ENCODE results near the gene CCDC192. TPM values are rescaled to one million over a fixed set of nuclear protein-coding genes. Genes with fewer than 3 reads are reported as not detected.

Gene CCDC192
- total and polyA plus RNA-seq, 10 of the 15 experiments (the other 5 are each of a cell fraction or from before 2014, with no cell fraction given) = 0.20 to 0.79 (median 0.32) TPM; not detected in 4

GRCh38 chr5:127846884-127847283, 143.7 kb downstream of the CCDC192 start:
- H3K9ac ChIP-seq (ENCODE audit: control insufficient read depth, insufficient read depth, low read length) = no peak overlapping the region
- H2AFZ ChIP-seq (ENCODE audit: control insufficient read depth, low read depth, low read length) = no peak overlapping the region
- ChIA-PET CTCF (interaction anchor here (0.8 to 1.0 kb wide), 2 partner anchors 18 to 23 kb away, joined by 3 to 4 read pairs; no protein-coding TSS in a partner anchor), RAD21 (ENCODE audit: unreplicated experiment) (no interaction called here), SMC1A (ENCODE audit: uncharacterized antibody, unreplicated experiment) (interaction anchor here (0.6 kb wide), 1 partner anchor 20 kb away, joined by 3 read pairs; no protein-coding TSS in a partner anchor), POLR2A (no interaction called here)
- intact Hi-C loops (cut with micrococcal nuclease; ENCODE audit: unreplicated experiment) (no loop called here), in situ Hi-C loops (cut with MboI) (no loop called here)
- H3K4me3 ChIP-seq = no peak overlapping the region
- H4K20me1 ChIP-seq (ENCODE audit: control insufficient read depth, insufficient read depth) = no peaks in the 10 kb centered on the region
- no TSS peak for BruUV-seq (replicated peaks)
- no peak overlapping the region for H3K27ac ChIP-seq (ENCODE audit: control insufficient read depth, insufficient read depth)
- no peaks in the 10 kb centered on the region for H3K36me3 ChIP-seq (ENCODE audit: control insufficient read depth in 2 of 2, insufficient read depth in 2 of 2, low read length in 1 of 2)
- 38% methylated on average over 2 of the region's 2 CpGs for WGBS (ENCODE audit: insufficient coverage, insufficient replicate concordance, low lambda C conversion rate, missing lambda C conversion rate)
- no peaks in the 10 kb centered on the region for H3K4me1 ChIP-seq (ENCODE audit: control insufficient read depth, insufficient read depth, low read length)
- FAIRE-seq = no peak
- no peak for ATAC-seq
- DNase-seq (ENCODE audit: low read depth, low spot score) = no peak
- no peaks in the 10 kb centered on the region for H3K9me3 ChIP-seq (replicated peaks; ENCODE audit: control insufficient read depth, insufficient read depth, low read length)
- H3K27me3 ChIP-seq (replicated peaks in 1 of 2; ENCODE audit: control insufficient read depth in 2 of 2, insufficient read depth in 2 of 2, low read length in 1 of 2) = no peaks in the 10 kb centered on the region
- no peaks in the 10 kb centered on the region for H3K79me2 ChIP-seq (ENCODE audit: control insufficient read depth, insufficient read depth, low read length)
- H3K4me2 ChIP-seq (ENCODE audit: control insufficient read depth, insufficient read depth) = no peak overlapping the region
- no peak for TF ChIP-seq MTA3 (IDR thresholded peaks at IDR 0.05; ENCODE audit: borderline replicate concordance, low read length)
- TF ChIP-seq ATF7 (IDR thresholded peaks at IDR 0.05; ENCODE audit: low read depth) = no peak
- TF ChIP-seq RAD51 (IDR thresholded peaks at IDR 0.05) = no peak
- TF ChIP-seq TCF7 (IDR thresholded peaks at IDR 0.05; ENCODE audit: borderline replicate concordance) = no peak
- no peak for TF ChIP-seq E2F8 (IDR thresholded peaks at IDR 0.05; ENCODE audit: low read depth, partially characterized antibody)
- TF ChIP-seq HSF1 (IDR thresholded peaks at IDR 0.05; ENCODE audit: low read depth, low read length) = no peak
- TF ChIP-seq GABPA (IDR thresholded peaks at IDR 0.05; ENCODE audit: low read depth) = no peak
- TF ChIP-seq ZNF274 (IDR thresholded peaks at IDR 0.05; ENCODE audit: insufficient read depth, insufficient read length) = no peak
- no peak for TF ChIP-seq BMI1 (IDR thresholded peaks at IDR 0.05; ENCODE audit: borderline replicate concordance)
- no peak for TF ChIP-seq ELK1 (IDR thresholded peaks at IDR 0.05; ENCODE audit: low read depth, low read length)
- no peak for TF ChIP-seq KDM1A (IDR thresholded peaks at IDR 0.05; ENCODE audit: borderline replicate concordance)
- TF ChIP-seq ZNF687 (IDR thresholded peaks at IDR 0.05) = no peak
- TF ChIP-seq ETV6 (conservative IDR thresholded peaks at IDR 0.05 in 1 of 2, IDR thresholded peaks at IDR 0.05 in 1 of 2; ENCODE audit: borderline replicate concordance in 1 of 2, low read depth in 1 of 2) = no peak
- TF ChIP-seq USF1 (IDR thresholded peaks at IDR 0.05; ENCODE audit: borderline replicate concordance, extremely low read length, insufficient read depth, low read depth, low read length) = no peak

All from GM12878 (cell line).